Heart left ventricle (tissue), 16 donors: ENCODE data around the gene PRR23E. TPM values are rescaled to one million over a fixed set of nuclear protein-coding genes. Genes with fewer than 3 reads are reported as not detected.

ENCODE experiments used
- ATAC-seq, 4 donors: fragments of 200-7000 bp; cut with Tn5 transposase; one replicate each; pipeline ENCODE4 v1.9.1; 2020 to 2022; ENCODE audit warnings: moderate library complexity in 4 of 4, mild to moderate bottlenecking in 3 of 4, moderate number of reproducible peaks in 1 of 4
- DNase-seq, 5 donors: peaks; one replicate each; pipeline ENCODE4 v3.0.0-alpha.2; 2020
- H3K27ac ChIP-seq, 12 donors: fragments of 200-600 bp; sonication (generic) in 4 of 12; one replicate each; pipeline versions ENCODE4 v1.5.0 to v1.8.0; 2016 to 2022; ENCODE audit warnings: mild to moderate bottlenecking in 2 of 12
- H3K27me3 ChIP-seq, 9 donors: fragments of 200-600 bp; sonication (generic) in 2 of 9; one replicate each; pipeline versions ENCODE4 v1.5.1 to v1.8.0; 2016 to 2022; ENCODE audit warnings: mild to moderate bottlenecking in 3 of 9
- H3K36me3 ChIP-seq, 9 donors: fragments of 200-600 bp; sonication (generic) in 2 of 9; one replicate each; pipeline versions ENCODE4 v1.5.0 to v1.8.0; 2018 to 2022; ENCODE audit warnings: mild to moderate bottlenecking in 2 of 9
- H3K4me1 ChIP-seq, 12 donors: fragments of 200-600 bp; sonication (generic) in 4 of 12; one replicate each; pipeline versions ENCODE4 v1.5.0 to v1.8.0; 2016 to 2022; ENCODE audit warnings: mild to moderate bottlenecking in 3 of 12
- H3K4me3 ChIP-seq, 12 donors: fragments of 200-600 bp; sonication (generic) in 4 of 12; one replicate each; pipeline versions ENCODE4 v1.5.0 to v1.8.0; 2017 to 2022; ENCODE audit warnings: mild to moderate bottlenecking in 9 of 12, moderate library complexity in 4 of 12
- H3K9me3 ChIP-seq, 12 donors: fragments of 200-600 bp; sonication (generic) in 4 of 12; one replicate each; pipeline versions ENCODE4 v1.5.0 to v1.8.0; 2016 to 2022; ENCODE audit warnings: mild to moderate bottlenecking in 1 of 12
- POLR2A ChIP-seq, 2 donors: fragments of 450-650 bp; IDR thresholded peaks; one replicate each; pipeline ENCODE4 v1.6.1; 2017; ENCODE audit warnings: antibody characterized with exemption in 2 of 2, mild to moderate bottlenecking in 2 of 2, moderate library complexity in 2 of 2
- WGBS, 4 donors: extraction: QIAGEN DNeasy Blood & Tissue Kit in 2 of 4; methylation state at CpG; one replicate each; pipeline versions ENCODE4 v1.1.5 to v1.1.7; 2013 to 2018; 5-methylcytosine and 5-hydroxymethylcytosine counted together
- intact Hi-C, 10 donors: fragments of 100-400 bp; cut with DNase I; formaldehyde crosslinking; loops; one replicate each; pipeline versions ENCODE4 v1.11.1 to v1.14.2; 2022
- polyA plus RNA-seq, 2 donors: library from polyadenylated mRNA; stranded (reverse); fragments of 200-250 nt; gene quantifications; one replicate each; pipeline ENCODE4 v1.2.3, GENCODE V29; 2013
- total RNA-seq, 9 donors: library from RNA; depleted of rRNA in 2 of 9; stranded (reverse); fragments of >200 nt in 2 of 9; fragmentation: NEBNext Ultra II Directional in 3 of 9; extraction: Animal tissue kit (Norgen Biotek cat#: 25700) in 3 of 9; gene quantifications; one replicate each; pipeline versions ENCODE4 v1.1.0 to v1.2.4, GENCODE V29; 2016 to 2023
- TF ChIP-seq, protein P1 (sequence below), 12 donors: fragments of 200-600 bp; sonication (generic) in 4 of 12; IDR thresholded peaks; one replicate each; pipeline versions ENCODE4 v1.5.0 to v1.8.0; 2018 to 2022; ENCODE audit warnings: antibody characterized with exemption in 12 of 12, mild to moderate bottlenecking in 5 of 12
- donor health status: ischemic (EF 13 %, LVEDD 7.1; RV severe dilation, severe dysfunction).
- donor health status: healthy with polysubstance abuse.
- donor health status: DM: no; HTN: yes; CAD: no.
- donor health status: DM: no; HTN: no; CAD: no.
- donor health status: ischemic (EF 25% LVEDD 6.9; RV normal size, moderate dysfunction).
- donor health status: ischemic (EF 25% LVEDD 5.7; RV mildly dilated, moderate dysfunction).
- donor health status: healthy.
- donor health status: DM: yes; HTN: yes; CAD: no.
- donor health status: ischemic (EF 35%, LVEDD 5.7; RV mildly dilated, moderate dysfunction).
- donor health status: nonischemic (EF 11% LVEDD 7.7; RV severe dilation, severe dysfunction).
- donor health status: DM: yes; HTN: yes; CAD: no.
- donor health status: PGD.
- donor health status: ischemic (EF 29% LVEDD 5.4; RV normal size, mild dysfunction).
- donor health status: nonischemic (EF 23%, LVEDD 6.1; RV moderate dilation, normal function).

PRR23E gene
- total and polyA plus RNA-seq, 11 donors, result not detected

DNA sequence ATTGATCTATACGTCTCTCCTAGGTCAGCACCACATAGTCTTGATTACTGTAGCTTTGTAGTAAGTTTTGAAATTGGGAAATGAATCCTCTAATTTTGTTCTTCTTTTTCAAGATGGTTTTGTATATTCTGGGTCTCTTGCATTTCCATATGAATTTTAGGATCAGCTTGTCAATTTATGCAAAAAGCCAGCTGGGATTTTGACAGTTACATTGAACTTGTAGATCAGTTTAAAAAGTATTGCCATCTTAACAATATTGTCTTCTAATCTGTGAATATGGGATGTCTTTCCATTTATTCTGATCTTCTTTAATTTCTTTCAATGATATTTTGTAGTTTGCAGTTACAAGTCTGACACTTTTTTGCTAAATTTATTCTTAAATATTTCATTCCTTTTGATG is 5.6 kb upstream of the PRR23E start:
- TF ChIP-seq, protein P1, sequence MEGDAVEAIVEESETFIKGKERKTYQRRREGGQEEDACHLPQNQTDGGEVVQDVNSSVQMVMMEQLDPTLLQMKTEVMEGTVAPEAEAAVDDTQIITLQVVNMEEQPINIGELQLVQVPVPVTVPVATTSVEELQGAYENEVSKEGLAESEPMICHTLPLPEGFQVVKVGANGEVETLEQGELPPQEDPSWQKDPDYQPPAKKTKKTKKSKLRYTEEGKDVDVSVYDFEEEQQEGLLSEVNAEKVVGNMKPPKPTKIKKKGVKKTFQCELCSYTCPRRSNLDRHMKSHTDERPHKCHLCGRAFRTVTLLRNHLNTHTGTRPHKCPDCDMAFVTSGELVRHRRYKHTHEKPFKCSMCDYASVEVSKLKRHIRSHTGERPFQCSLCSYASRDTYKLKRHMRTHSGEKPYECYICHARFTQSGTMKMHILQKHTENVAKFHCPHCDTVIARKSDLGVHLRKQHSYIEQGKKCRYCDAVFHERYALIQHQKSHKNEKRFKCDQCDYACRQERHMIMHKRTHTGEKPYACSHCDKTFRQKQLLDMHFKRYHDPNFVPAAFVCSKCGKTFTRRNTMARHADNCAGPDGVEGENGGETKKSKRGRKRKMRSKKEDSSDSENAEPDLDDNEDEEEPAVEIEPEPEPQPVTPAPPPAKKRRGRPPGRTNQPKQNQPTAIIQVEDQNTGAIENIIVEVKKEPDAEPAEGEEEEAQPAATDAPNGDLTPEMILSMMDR (IDR thresholded peaks at IDR 0.05), result no peak
- no peak for TF ChIP-seq POLR2A (IDR thresholded peaks at IDR 0.05)
- 84 to 89% (median 87%) methylated on average over 1 of the region's 1 CpG for WGBS, 4 donors
- ATAC-seq, result no peak
- H3K27me3 ChIP-seq, result no peaks in the 10 kb centered on the region
- no peak overlapping the region for H3K4me3 ChIP-seq
- no peaks in the 10 kb centered on the region for H3K4me1 ChIP-seq
- peaks cover 0 to 25% (median 2%) of the 10 kb centered on the region in 12 donors for H3K9me3 ChIP-seq
- intact Hi-C loops, result loop anchor here in 2 of 10 donors (10.0 kb wide), 2 partner anchors 267 to 513 kb away; no protein-coding TSS in a partner anchor
- no peak overlapping the region for H3K27ac ChIP-seq
- no peaks in the 10 kb centered on the region for H3K36me3 ChIP-seq
- no peak for DNase-seq

DNA sequence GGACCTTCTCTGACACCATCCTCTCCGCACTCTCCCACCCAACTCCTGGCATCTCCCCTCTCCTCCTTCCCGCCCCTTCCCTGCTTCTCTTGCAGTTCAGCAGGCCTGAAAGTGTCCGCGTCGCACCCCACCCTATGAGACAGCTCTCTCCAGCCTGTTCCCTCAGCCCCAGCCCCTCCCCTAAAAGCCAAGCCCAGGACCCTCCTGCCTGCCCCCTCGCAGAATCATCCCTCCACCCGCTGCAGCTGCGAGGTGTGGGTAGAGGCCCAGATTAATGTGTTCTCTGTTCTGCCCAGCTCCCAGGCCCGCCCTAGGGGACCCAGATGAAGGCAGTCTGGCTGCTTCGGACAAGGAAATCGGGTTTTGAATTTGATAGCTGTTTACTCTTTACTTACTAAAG is 410 bp downstream of the PRR23E start:
- ATAC-seq, result no peak
- H3K4me3 ChIP-seq, result no peak overlapping the region
- no peak for DNase-seq
- no peaks in the 10 kb centered on the region for H3K36me3 ChIP-seq
- H3K27me3 ChIP-seq, result peaks cover 0 to 15% (median 0%) of the 10 kb centered on the region in 9 donors
- WGBS, 4 donors, result 70 to 80% (median 76%) methylated on average over 11 of the region's 11 CpGs
- peaks cover 0 to 19% (median 2%) of the 10 kb centered on the region in 12 donors for H3K9me3 ChIP-seq
- no peak for TF ChIP-seq POLR2A (IDR thresholded peaks at IDR 0.05)
- TF ChIP-seq, protein P1 (IDR thresholded peaks at IDR 0.05), result no peak
- no peak overlapping the region for H3K27ac ChIP-seq
- intact Hi-C loops, result no loop called here
- H3K4me1 ChIP-seq, result no peaks in the 10 kb centered on the region

DNA sequence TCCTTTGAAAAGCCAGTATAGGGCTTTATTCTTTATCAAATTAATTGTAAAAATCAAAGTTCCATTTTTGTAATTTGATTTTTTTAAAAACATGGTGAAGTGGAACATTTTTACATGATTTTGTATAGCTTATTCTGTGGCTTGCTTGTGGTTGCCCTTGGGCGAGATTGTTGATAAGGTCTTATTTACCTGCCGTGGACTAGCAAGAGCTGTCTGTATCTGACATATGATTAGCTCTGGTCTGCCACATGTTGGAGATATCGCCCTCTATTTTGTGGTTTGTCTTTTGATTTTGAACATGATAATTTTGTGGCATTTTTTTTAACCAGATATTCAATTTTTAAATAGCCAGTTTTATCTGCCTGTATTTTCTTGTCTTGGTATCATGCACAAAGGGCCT is 844 bp downstream of the PRR23E start:
- no peak for TF ChIP-seq POLR2A (IDR thresholded peaks at IDR 0.05)
- TF ChIP-seq, protein P1 (IDR thresholded peaks at IDR 0.05), result no peak
- ATAC-seq, result no peak
- H3K36me3 ChIP-seq, result no peaks in the 10 kb centered on the region
- H3K27ac ChIP-seq, result no peak overlapping the region
- peaks cover 0 to 19% (median 2%) of the 10 kb centered on the region in 12 donors for H3K9me3 ChIP-seq
- intact Hi-C loops, result no loop called here
- DNase-seq, result no peak
- 70 to 80% (median 76%) methylated on average over 3 of the region's 3 CpGs for WGBS, 4 donors
- H3K27me3 ChIP-seq, result peaks cover 0 to 17% (median 0%) of the 10 kb centered on the region in 9 donors
- H3K4me3 ChIP-seq, result no peak overlapping the region
- no peaks in the 10 kb centered on the region for H3K4me1 ChIP-seq

DNA sequence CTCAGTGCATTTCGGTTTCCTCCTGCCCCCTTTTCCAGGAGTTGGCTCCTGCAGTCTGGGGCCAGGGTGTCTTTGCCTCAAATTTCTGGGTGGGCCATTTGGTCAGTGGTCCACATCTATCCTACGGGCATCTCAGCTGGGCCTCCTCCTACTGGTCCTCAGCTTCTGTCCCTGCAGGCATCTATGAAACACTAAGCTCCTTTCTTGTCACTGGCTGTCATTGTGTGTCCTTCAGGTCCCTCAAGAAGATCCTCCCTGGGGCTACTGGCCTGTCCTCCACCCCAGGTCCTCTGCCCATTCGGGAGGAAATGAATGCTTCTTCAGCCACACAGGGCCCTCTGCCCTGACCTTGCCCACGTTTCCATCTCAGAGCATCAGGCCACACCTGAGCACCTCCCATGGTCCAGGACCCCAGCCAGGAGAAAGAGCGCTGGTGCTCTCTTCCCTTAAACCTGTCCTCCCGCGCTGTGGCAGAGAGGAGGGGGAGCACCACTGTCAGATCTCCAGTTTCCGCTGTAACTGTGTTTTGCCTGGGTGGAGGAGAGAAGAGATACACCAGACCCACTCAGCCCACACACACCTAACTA is 1.8 kb downstream of the PRR23E start:
- H3K27ac ChIP-seq, result no peak overlapping the region
- no peaks in the 10 kb centered on the region for H3K4me1 ChIP-seq
- peaks cover 0 to 19% (median 2%) of the 10 kb centered on the region in 12 donors for H3K9me3 ChIP-seq
- no peaks in the 10 kb centered on the region for H3K36me3 ChIP-seq
- H3K4me3 ChIP-seq, result no peak overlapping the region
- ATAC-seq (no peak), DNase-seq (no peak)
- intact Hi-C loops, result no loop called here
- TF ChIP-seq POLR2A (IDR thresholded peaks at IDR 0.05), result no peak
- TF ChIP-seq, protein P1 (IDR thresholded peaks at IDR 0.05), result no peak
- H3K27me3 ChIP-seq, result peaks cover 0 to 21% (median 0%) of the 10 kb centered on the region in 9 donors
- 82 to 86% (median 83%) methylated on average over 8 of the region's 8 CpGs for WGBS, 4 donors
